Fibroblast of pulmonary artery (primary cell): ENCODE results near the gene LRP1B.
A peak's percentile ranks its signal among the peaks of the same experiment; 100 is the strongest.

Experiments used
- DNase-seq: peaks from one replicate; pipeline ENCODE4 v3.0.0-alpha.2; 2010; ENCODE audit warnings: low read depth
- H3K4me3 ChIP-seq: replicated peaks from 2 replicates; pipeline ENCODE4 v1.5.1; 2011; ENCODE audit warnings: low read depth, mild to moderate bottlenecking, control low read depth, low read length, moderate library complexity
- CTCF ChIP-seq: IDR thresholded peaks from 2 replicates; pipeline ENCODE4 v1.5.1; 2011; ENCODE audit warnings: mild to moderate bottlenecking, control low read depth, low read length, inconsistent platforms; ENCODE audit errors: missing control alignments

The LRP1B gene

GRCh38 chr2:141508086-141508752 lies 622.6 kb downstream of the LRP1B start:
- H3K4me3 ChIP-seq: no peak overlapping the region
- DNase-seq: no peak
- TF ChIP-seq CTCF: no peak

- no peak for DNase-seq
- TF ChIP-seq CTCF: no peak
- no peak overlapping the region for H3K4me3 ChIP-seq
Observed at GRCh38 chr2:141506135-141506534, 624.7 kb downstream of the LRP1B start.

- no peak for DNase-seq
- H3K4me3 ChIP-seq: no peak overlapping the region
- no peak for TF ChIP-seq CTCF
Observed at GRCh38 chr2:141501752-141502151, 629.1 kb downstream of the LRP1B start.

- TF ChIP-seq CTCF: no peak
- no peak for DNase-seq
- H3K4me3 ChIP-seq: no peak overlapping the region
Observed at GRCh38 chr2:141499123-141499522, 631.7 kb downstream of the LRP1B start.

- no peak for TF ChIP-seq CTCF
- peak; percentile 33 for DNase-seq
- no peak overlapping the region for H3K4me3 ChIP-seq
Observed at GRCh38 chr2:141498561-141498960, 632.3 kb downstream of the LRP1B start.

GRCh38 chr2:141497272-141497671 lies 633.5 kb downstream of the LRP1B start:
- H3K4me3 ChIP-seq: no peak overlapping the region
- no peak for DNase-seq

More at GRCh38 chr2:141497272-141497671, 633.5 kb downstream of the LRP1B start:
- TF ChIP-seq CTCF: no peak
